Uterus (tissue), 2 donors: ENCODE measurements around the gene NINL.

Source experiments
- CTCF ChIP-seq, 4 experiments: fragments of 200-600 bp in 2 of 4; fragments of 450-650 bp in 2 of 4; sonication (generic) in 2 of 4; IDR thresholded peaks; one replicate each; pipeline ENCODE4 v1.5.1; 2016 to 2019; ENCODE audit warnings: antibody characterized with exemption in 4 of 4, mild to moderate bottlenecking in 2 of 4, moderate library complexity in 1 of 4
- POLR2A ChIP-seq, 2 donors: fragments of 450-650 bp; IDR thresholded peaks; one replicate each; pipeline ENCODE4 v1.6.1; 2016; ENCODE audit warnings: antibody characterized with exemption in 2 of 2, mild to moderate bottlenecking in 1 of 2, moderate library complexity in 1 of 2

GRCh38 chr20:25408890-25409289, 176.4 kb downstream of the NINL start:
- TF ChIP-seq CTCF (IDR thresholded peaks at IDR 0.05) (no peak), POLR2A (IDR thresholded peaks at IDR 0.05) (no peak)
